Stimulated activated CD4-positive, alpha-beta T cell treated with anti-CD3 and anti-CD28 coated beads, Interleukin-1b, Interleukin-23, amount 100 ng/mL, for 1 hour (primary cell): ENCODE results near the gene OR4K17.
"Not testable (repeated sequence)": the region's sequence is repeated elsewhere in the genome, so short reads cannot be mapped to it uniquely, and the experiment has no call there.

Source experiments
- DNase-seq, 2 donors: peaks; one replicate each; pipeline ENCODE4 v3.0.0-alpha.2; 2020; ENCODE audit warnings: low read depth in 2 of 2

OR4K17 gene

GRCh38 chr14:20110438-20110837 lies at the start of gene OR4K17:
Gene OR4K17 (plus strand): TSS chr14:20110739. CDS start chr14:20117500, 6,761 bp downstream.
- DNase-seq = no peak

- no peak for DNase-seq
Measured at GRCh38 chr14:20092050-20092449, 18.5 kb upstream of the OR4K17 start.

GRCh38 chr14:20093442-20093841 lies 17.1 kb upstream of the OR4K17 start:
- DNase-seq = no peak

- DNase-seq = not testable (repeated sequence)
Measured at GRCh38 chr14:20098926-20099770, 11.4 kb upstream of the OR4K17 start.

- DNase-seq = no peak
Measured at GRCh38 chr14:20112321-20112720, 1.8 kb downstream of the OR4K17 start.

- DNase-seq = no peak
Measured at GRCh38 chr14:20116748-20117147, 6.2 kb downstream of the OR4K17 start.

- no peak for DNase-seq
Measured at GRCh38 chr14:20118795-20119194, 8.3 kb downstream of the OR4K17 start.

GRCh38 chr14:20138520-20138919 lies 28.0 kb downstream of the OR4K17 start, which contains the start of gene OR4N5:
Gene OR4N5 (plus strand): TSS chr14:20138820. CDS start chr14:20143736, 4,916 bp downstream.
- no peak for DNase-seq

GRCh38 chr14:20143911-20144310 lies 33.4 kb downstream of the OR4K17 start:
- DNase-seq = no peak

GRCh38 chr14:20144820-20145219 lies 34.3 kb downstream of the OR4K17 start:
- DNase-seq = no peak

- no peak for DNase-seq
Measured at GRCh38 chr14:20164462-20164861, 53.9 kb downstream of the OR4K17 start.

GRCh38 chr14:20167091-20167490 lies 56.6 kb downstream of the OR4K17 start:
- DNase-seq = no peak

- not testable (repeated sequence) for DNase-seq
Measured at GRCh38 chr14:20169852-20170251, 59.3 kb downstream of the OR4K17 start.
